Astrocyte of the cerebellum (primary cell): Measurements from ENCODE around the gene SHOX.

ENCODE experiments used
- DNase-seq: peaks from one replicate; pipeline ENCODE4 v3.0.0-alpha.2; 2011; ENCODE audit warnings: low read depth
- H3K4me3 ChIP-seq: 2 replicates; pipeline ENCODE4 v1.5.1; 2011; ENCODE audit warnings: mild to moderate bottlenecking, low read depth, low read length, moderate library complexity
- CTCF ChIP-seq: IDR thresholded peaks from 2 replicates; pipeline ENCODE4 v1.5.1; 2012; ENCODE audit warnings: low read length, low read depth, moderate library complexity, mild to moderate bottlenecking; ENCODE audit errors: missing control alignments
- in situ Hi-C: cut with HindIII; loops from 2 replicates; pipeline ENCODE4 v1.10.0; 2017; ENCODE audit warnings: low sequenced_read_pairs

The SHOX gene

GRCh38 chrX:675279-675954 is 44.8 kb downstream of the SHOX start:
- in situ Hi-C loops, result no loop called here
- no peak overlapping the region for H3K4me3 ChIP-seq
- no peak for TF ChIP-seq CTCF
- no peak for DNase-seq

GRCh38 chrX:675955-676295 is 45.3 kb downstream of the SHOX start:
- no peak for DNase-seq
- no peak for TF ChIP-seq CTCF
- H3K4me3 ChIP-seq, result no peak overlapping the region
- in situ Hi-C loops, result no loop called here

GRCh38 chrX:677376-677775 is 46.8 kb downstream of the SHOX start:
- in situ Hi-C loops, result no loop called here
- no peak overlapping the region for H3K4me3 ChIP-seq

GRCh38 chrX:679291-679979 is 48.8 kb downstream of the SHOX start:
- no peak overlapping the region for H3K4me3 ChIP-seq
- TF ChIP-seq CTCF, result no peak
- in situ Hi-C loops, result no loop called here
- DNase-seq, result no peak

More at GRCh38 chrX:677376-677775, 46.8 kb downstream of the SHOX start:
- no peak for TF ChIP-seq CTCF
- no peak for DNase-seq

- in situ Hi-C loops, result no loop called here
- TF ChIP-seq CTCF, result no peak
- H3K4me3 ChIP-seq, result no peak overlapping the region
- no peak for DNase-seq
These were observed 49.5 kb downstream of the SHOX start for GRCh38 chrX:680062-680461.

GRCh38 chrX:681989-682388 is 51.4 kb downstream of the SHOX start:
- no peak for TF ChIP-seq CTCF
- no peak overlapping the region for H3K4me3 ChIP-seq
- DNase-seq, result no peak
- in situ Hi-C loops, result no loop called here
